Measurements from ENCODE around the gene SLC7A8. TPM values are rescaled to one million over a fixed set of nuclear protein-coding genes. Genes with fewer than 3 reads are reported as not detected.

Gene SLC7A8
- total RNA-seq, 4 donors from 2014 or later, result 44.2 to 79.4 (median 53.1) TPM

DNA sequence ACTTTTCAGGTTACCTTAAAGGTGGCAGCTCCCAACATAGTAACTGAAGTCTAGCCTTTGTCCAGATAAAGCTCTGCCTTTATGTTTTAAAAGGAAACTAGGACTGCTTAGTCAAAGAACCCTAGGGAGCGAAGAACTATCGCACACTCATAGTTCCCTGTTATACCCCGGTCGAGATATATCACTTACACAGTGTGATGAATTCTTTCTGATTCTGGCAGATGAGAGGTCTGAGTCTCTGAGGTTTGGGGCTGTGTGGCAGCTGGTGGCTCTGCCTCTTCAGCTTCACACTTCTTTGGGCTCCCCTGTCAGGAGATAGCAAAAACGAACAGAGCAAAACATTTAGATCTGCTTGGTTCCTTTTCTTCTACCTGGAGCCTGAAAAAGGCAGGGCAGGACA lies 105.5 kb downstream of the SLC7A8 start:
- TF ChIP-seq POLR2A (IDR thresholded peaks at IDR 0.05), result no peak
- TF ChIP-seq, protein P1, sequence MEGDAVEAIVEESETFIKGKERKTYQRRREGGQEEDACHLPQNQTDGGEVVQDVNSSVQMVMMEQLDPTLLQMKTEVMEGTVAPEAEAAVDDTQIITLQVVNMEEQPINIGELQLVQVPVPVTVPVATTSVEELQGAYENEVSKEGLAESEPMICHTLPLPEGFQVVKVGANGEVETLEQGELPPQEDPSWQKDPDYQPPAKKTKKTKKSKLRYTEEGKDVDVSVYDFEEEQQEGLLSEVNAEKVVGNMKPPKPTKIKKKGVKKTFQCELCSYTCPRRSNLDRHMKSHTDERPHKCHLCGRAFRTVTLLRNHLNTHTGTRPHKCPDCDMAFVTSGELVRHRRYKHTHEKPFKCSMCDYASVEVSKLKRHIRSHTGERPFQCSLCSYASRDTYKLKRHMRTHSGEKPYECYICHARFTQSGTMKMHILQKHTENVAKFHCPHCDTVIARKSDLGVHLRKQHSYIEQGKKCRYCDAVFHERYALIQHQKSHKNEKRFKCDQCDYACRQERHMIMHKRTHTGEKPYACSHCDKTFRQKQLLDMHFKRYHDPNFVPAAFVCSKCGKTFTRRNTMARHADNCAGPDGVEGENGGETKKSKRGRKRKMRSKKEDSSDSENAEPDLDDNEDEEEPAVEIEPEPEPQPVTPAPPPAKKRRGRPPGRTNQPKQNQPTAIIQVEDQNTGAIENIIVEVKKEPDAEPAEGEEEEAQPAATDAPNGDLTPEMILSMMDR (IDR thresholded peaks at IDR 0.05), result no peak
- peaks cover 0 to 3% of the 10 kb centered on the region in 2 donors for H3K4me1 ChIP-seq
- DNase-seq, result no peak
- intact Hi-C loops (cut with DNase I), result loop anchor here (5.0 kb wide), 1 partner anchor 109 kb away; no protein-coding TSS in a partner anchor
- no peak overlapping the region for H3K4me3 ChIP-seq (replicated peaks in 1 of 3)
- H3K27me3 ChIP-seq, result no peaks in the 10 kb centered on the region
- WGBS, 2 donors, result 87 to 94% methylated on average over 5 of the region's 5 CpGs
- peak overlapping the region in 2 of 3 donors; percentile 2 to 22 for H3K27ac ChIP-seq
- H3K36me3 ChIP-seq, result peaks cover 83 to 84% of the 10 kb centered on the region in 2 donors
- no peaks in the 10 kb centered on the region for H3K9me3 ChIP-seq

DNA sequence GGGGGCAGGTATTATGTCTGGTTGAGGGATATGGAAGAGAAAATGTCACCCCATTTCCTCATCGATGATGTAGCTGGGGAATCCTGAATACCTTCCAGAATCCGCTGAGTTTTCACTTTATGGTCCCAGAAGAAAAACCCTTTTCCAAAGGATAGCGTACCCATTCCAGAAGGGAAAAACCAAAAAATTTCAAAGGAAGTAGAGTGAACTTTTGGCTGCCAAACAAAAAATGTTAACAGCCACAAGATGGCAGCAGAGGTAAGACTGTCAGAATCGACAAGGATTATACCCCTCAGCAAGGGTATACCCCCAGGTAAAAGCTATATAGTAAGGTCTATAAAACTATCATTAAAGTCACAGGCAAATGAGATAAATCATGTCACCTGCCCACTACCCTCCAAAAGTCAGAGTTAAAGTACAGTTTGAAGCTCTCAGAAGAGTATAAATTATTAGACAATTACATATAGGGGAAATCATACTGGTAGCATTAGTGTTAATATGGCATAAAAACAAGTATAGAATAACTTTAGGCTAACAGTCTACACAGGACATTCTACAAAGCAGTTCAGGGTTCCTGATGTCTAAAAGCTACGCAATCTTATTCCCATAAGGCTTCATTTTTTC lies 106.6 kb downstream of the SLC7A8 start:
- TF ChIP-seq, protein P1 (IDR thresholded peaks at IDR 0.05), result peak; percentile 28 to 56 (median 46)
- TF ChIP-seq POLR2A (IDR thresholded peaks at IDR 0.05), result no peak
- DNase-seq, result no peak
- Histone ChIP-seq H3K27ac (no peak overlapping the region), H3K27me3 (no peaks in the 10 kb centered on the region), H3K4me3 (replicated peaks in 1 of 3) (no peak overlapping the region), H3K9me3 (no peaks in the 10 kb centered on the region), H3K4me1 (peaks cover 4 to 12% of the 10 kb centered on the region in 2 donors), H3K36me3 (peaks cover 84 to 89% of the 10 kb centered on the region in 2 donors)
- 67 to 72% methylated on average over 5 of the region's 5 CpGs for WGBS, 2 donors
- intact Hi-C loops (cut with DNase I), result loop anchor here (5.0 kb wide), 1 partner anchor 110 kb away; no protein-coding TSS in a partner anchor

Small RNAs within 50 kb of the gene (small RNA-seq; reads per million reads assigned to genes)
- gene AL049829.1 (not detected), gene RNU6-1138P (not detected)

Other genes with a start within 250 kb of the SLC7A8 start
- gene HAUS4, start 226.6 kb downstream of the SLC7A8 start, total RNA-seq, result 10 to 100 TPM; 25.7 to 40.8 (median 40.0) TPM
- 10 to 100 TPM; 18.4 to 40.5 (median 34.8) TPM for gene AJUBA, start 201.1 kb downstream of the SLC7A8 start, total RNA-seq
- 10 to 100 TPM; 11.6 to 20.6 (median 15.4) TPM for gene C14orf93, start 173.5 kb downstream of the SLC7A8 start, total RNA-seq
- 100 to 1,000 TPM in 2 of 4 donors, 10 to 100 TPM in 2; 75.7 to 215 (median 113) TPM for gene PSMB5, start 148.8 kb downstream of the SLC7A8 start, total RNA-seq
- gene PSMB11, start 141.4 kb downstream of the SLC7A8 start, total RNA-seq, result not detected
- 1 to 10 TPM; 2.9 to 7.8 (median 5.6) TPM for gene CDH24, start 126.1 kb downstream of the SLC7A8 start, total RNA-seq
- 100 to 1,000 TPM; 143 to 195 (median 152) TPM for gene ACIN1, start 88.5 kb downstream of the SLC7A8 start, total RNA-seq
- gene C14orf119, start 88.2 kb downstream of the SLC7A8 start, total RNA-seq, result 10 to 100 TPM; 21.3 to 37.1 (median 28.9) TPM
- under 1 TPM in 1 of 4 donors, not detected in 3; 0.11 TPM for gene CIROP, start 78.7 kb downstream of the SLC7A8 start, total RNA-seq
- not detected for gene CEBPE, start 64.4 kb downstream of the SLC7A8 start, total RNA-seq
- gene RNF212B, start 54.3 kb upstream of the SLC7A8 start, total RNA-seq, result under 1 TPM in 1 of 4 donors, not detected in 3; 0.40 TPM
- 10 to 100 TPM; 13.0 to 16.5 (median 15.0) TPM for gene HOMEZ, start 102.5 kb upstream of the SLC7A8 start, total RNA-seq
- 10 to 100 TPM; 12.6 to 14.5 (median 13.9) TPM for gene PPP1R3E, start 119.2 kb upstream of the SLC7A8 start, total RNA-seq
- gene BCL2L2, start 123.2 kb upstream of the SLC7A8 start, total RNA-seq, result 10 to 100 TPM; 37.3 to 52.8 (median 46.1) TPM
- gene PABPN1, start 137.8 kb upstream of the SLC7A8 start, total RNA-seq, result 10 to 100 TPM; 37.9 to 74.6 (median 60.5) TPM
- gene SLC22A17, start 169.2 kb upstream of the SLC7A8 start, total RNA-seq, result 10 to 100 TPM; 27.5 to 94.2 (median 53.7) TPM
- 10 to 100 TPM in 1 of 4 donors, 1 to 10 TPM in 3; 7.0 to 12.9 (median 8.6) TPM for gene EFS, start 181.5 kb upstream of the SLC7A8 start, total RNA-seq
- not detected for gene IL25, start 189.1 kb upstream of the SLC7A8 start, total RNA-seq
- gene CMTM5, start 193.4 kb upstream of the SLC7A8 start, total RNA-seq, result 1 to 10 TPM in 1 of 4 donors, not detected in 3; 1.5 TPM
- gene MYH6, start 224.6 kb upstream of the SLC7A8 start, total RNA-seq, result not detected

Measured in thyroid gland (tissue), 4 donors.